ENCODE data around the gene COL12A1. TPM values are rescaled to one million over a fixed set of nuclear protein-coding genes. Genes with fewer than 3 reads are reported as not detected.

COL12A1 gene
- total RNA-seq, 4 donors from 2014 or later: 15.6 to 131 (median 34.3) TPM

- TF ChIP-seq POLR2A (IDR thresholded peaks at IDR 0.05) (no peak), CTCF (IDR thresholded peaks at IDR 0.05) (no peak)
- peaks cover 0 to 4% (median 0%) of the 10 kb centered on the region in 3 donors for H3K4me1 ChIP-seq
- H3K27me3 ChIP-seq: no peaks in the 10 kb centered on the region
- no peak for DNase-seq
- intact Hi-C loops (cut with DNase I): no loop called here
- H3K4me3 ChIP-seq: no peak overlapping the region
- H3K27ac ChIP-seq: no peak overlapping the region
- H3K9me3 ChIP-seq: no peaks in the 10 kb centered on the region
- peaks cover 0 to 17% (median 0%) of the 10 kb centered on the region in 3 donors for H3K36me3 ChIP-seq
- WGBS, 2 donors: 41% methylated on average over 1 of the region's 1 CpG
Observed at GRCh38 chr6:75178757-75179156, 27.1 kb downstream of the COL12A1 start.

- WGBS, 2 donors: 76 to 78% methylated on average over 3 of the region's 3 CpGs
- Histone ChIP-seq H3K27ac (no peak overlapping the region), H3K9me3 (no peaks in the 10 kb centered on the region), H3K36me3 (peaks cover 0 to 17% (median 0%) of the 10 kb centered on the region in 3 donors), H3K4me1 (peaks cover 0 to 18% (median 0%) of the 10 kb centered on the region in 3 donors), H3K4me3 (no peak overlapping the region), H3K27me3 (no peaks in the 10 kb centered on the region)
- intact Hi-C loops (cut with DNase I): no loop called here
- DNase-seq: no peak
- TF ChIP-seq POLR2A (IDR thresholded peaks at IDR 0.05) (no peak), CTCF (IDR thresholded peaks at IDR 0.05) (no peak)
Observed at GRCh38 chr6:75176076-75176582, 29.7 kb downstream of the COL12A1 start.

GRCh38 chr6:75171986-75172385 is 33.9 kb downstream of the COL12A1 start:
- no peak for TF ChIP-seq CTCF (IDR thresholded peaks at IDR 0.05)
- TF ChIP-seq POLR2A (IDR thresholded peaks at IDR 0.05): no peak
- Histone ChIP-seq H3K9me3 (no peaks in the 10 kb centered on the region), H3K4me3 (no peak overlapping the region), H3K27ac (peak overlapping the region in 2 of 4 donors; percentile 11 to 39), H3K36me3 (peaks cover 0 to 8% (median 0%) of the 10 kb centered on the region in 3 donors), H3K4me1 (peaks cover 0 to 14% (median 0%) of the 10 kb centered on the region in 3 donors), H3K27me3 (no peaks in the 10 kb centered on the region)
- intact Hi-C loops (cut with DNase I): no loop called here
- WGBS, 2 donors: 51 to 76% methylated on average over 4 of the region's 4 CpGs
- no peak for DNase-seq

- no peaks in the 10 kb centered on the region for H3K9me3 ChIP-seq
- TF ChIP-seq POLR2A (IDR thresholded peaks at IDR 0.05): no peak
- no peak for TF ChIP-seq CTCF (IDR thresholded peaks at IDR 0.05)
- DNase-seq: no peak
- no peaks in the 10 kb centered on the region for H3K27me3 ChIP-seq
- H3K36me3 ChIP-seq: peaks cover 0 to 7% (median 0%) of the 10 kb centered on the region in 3 donors
- no peak overlapping the region for H3K4me3 ChIP-seq
- intact Hi-C loops (cut with DNase I): no loop called here
- WGBS, 2 donors: 79 to 80% methylated on average over 2 of the region's 2 CpGs
- peak overlapping the region in 2 of 4 donors; percentile 11 to 39 for H3K27ac ChIP-seq
- peaks cover 0 to 14% (median 0%) of the 10 kb centered on the region in 3 donors for H3K4me1 ChIP-seq
Observed at GRCh38 chr6:75171567-75171966, 34.3 kb downstream of the COL12A1 start.

GRCh38 chr6:75170691-75171560 is 34.9 kb downstream of the COL12A1 start:
- Histone ChIP-seq H3K4me1 (peaks cover 0 to 14% (median 0%) of the 10 kb centered on the region in 3 donors), H3K4me3 (no peak overlapping the region), H3K27me3 (no peaks in the 10 kb centered on the region), H3K9me3 (no peaks in the 10 kb centered on the region), H3K27ac (peak overlapping the region in 1 of 4 donors; percentile 39), H3K36me3 (peaks cover 0 to 7% (median 0%) of the 10 kb centered on the region in 3 donors)
- DNase-seq: no peak
- WGBS, 2 donors: 56 to 59% methylated on average over 2 of the region's 2 CpGs
- intact Hi-C loops (cut with DNase I): no loop called here
- TF ChIP-seq CTCF (IDR thresholded peaks at IDR 0.05) (no peak), POLR2A (IDR thresholded peaks at IDR 0.05) (no peak)
